ENCODE data around the gene ATP8B4. TPM values are rescaled to one million over a fixed set of nuclear protein-coding genes. Genes with fewer than 3 reads are reported as not detected.
A peak's percentile ranks its signal among the peaks of the same experiment; 100 is the strongest.

The ATP8B4 gene
- total RNA-seq, 4 donors from 2014 or later = 5.2 to 24.3 (median 7.6) TPM

DNA sequence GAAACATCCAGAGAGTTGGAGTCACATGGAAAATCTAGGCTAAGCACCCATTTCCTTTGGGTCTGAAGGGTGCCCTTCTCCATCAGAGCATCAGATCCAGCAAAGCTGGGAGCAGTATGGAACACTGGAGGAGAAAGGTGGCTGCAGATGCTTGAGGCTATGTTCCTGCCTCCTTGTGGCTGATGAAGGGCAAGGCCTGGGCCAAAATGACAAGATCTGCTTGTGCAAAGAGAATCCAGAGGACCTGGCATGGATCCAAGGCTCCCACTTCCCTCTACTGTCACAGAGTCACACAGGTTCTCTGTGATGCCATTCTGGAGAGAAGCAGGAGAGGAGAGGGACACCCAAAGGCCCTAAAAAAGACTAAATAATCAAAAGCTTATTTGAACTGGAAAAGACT, 9.2 kb upstream of the ATP8B4 start:
- intact Hi-C loops (cut with DNase I) = no loop called here
- DNase-seq = peak; percentile 7 to 25
- peaks cover 0 to under 1% of the 10 kb centered on the region in 2 donors for H3K4me1 ChIP-seq
- no peak for TF ChIP-seq POLR2A (IDR thresholded peaks at IDR 0.05)
- TF ChIP-seq, protein P1, sequence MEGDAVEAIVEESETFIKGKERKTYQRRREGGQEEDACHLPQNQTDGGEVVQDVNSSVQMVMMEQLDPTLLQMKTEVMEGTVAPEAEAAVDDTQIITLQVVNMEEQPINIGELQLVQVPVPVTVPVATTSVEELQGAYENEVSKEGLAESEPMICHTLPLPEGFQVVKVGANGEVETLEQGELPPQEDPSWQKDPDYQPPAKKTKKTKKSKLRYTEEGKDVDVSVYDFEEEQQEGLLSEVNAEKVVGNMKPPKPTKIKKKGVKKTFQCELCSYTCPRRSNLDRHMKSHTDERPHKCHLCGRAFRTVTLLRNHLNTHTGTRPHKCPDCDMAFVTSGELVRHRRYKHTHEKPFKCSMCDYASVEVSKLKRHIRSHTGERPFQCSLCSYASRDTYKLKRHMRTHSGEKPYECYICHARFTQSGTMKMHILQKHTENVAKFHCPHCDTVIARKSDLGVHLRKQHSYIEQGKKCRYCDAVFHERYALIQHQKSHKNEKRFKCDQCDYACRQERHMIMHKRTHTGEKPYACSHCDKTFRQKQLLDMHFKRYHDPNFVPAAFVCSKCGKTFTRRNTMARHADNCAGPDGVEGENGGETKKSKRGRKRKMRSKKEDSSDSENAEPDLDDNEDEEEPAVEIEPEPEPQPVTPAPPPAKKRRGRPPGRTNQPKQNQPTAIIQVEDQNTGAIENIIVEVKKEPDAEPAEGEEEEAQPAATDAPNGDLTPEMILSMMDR (IDR thresholded peaks at IDR 0.05) = no peak
- no peaks in the 10 kb centered on the region for H3K27me3 ChIP-seq
- H3K36me3 ChIP-seq = no peaks in the 10 kb centered on the region
- no peak overlapping the region for H3K4me3 ChIP-seq (replicated peaks in 1 of 3)
- no peak overlapping the region for H3K27ac ChIP-seq
- H3K9me3 ChIP-seq = no peaks in the 10 kb centered on the region

DNA sequence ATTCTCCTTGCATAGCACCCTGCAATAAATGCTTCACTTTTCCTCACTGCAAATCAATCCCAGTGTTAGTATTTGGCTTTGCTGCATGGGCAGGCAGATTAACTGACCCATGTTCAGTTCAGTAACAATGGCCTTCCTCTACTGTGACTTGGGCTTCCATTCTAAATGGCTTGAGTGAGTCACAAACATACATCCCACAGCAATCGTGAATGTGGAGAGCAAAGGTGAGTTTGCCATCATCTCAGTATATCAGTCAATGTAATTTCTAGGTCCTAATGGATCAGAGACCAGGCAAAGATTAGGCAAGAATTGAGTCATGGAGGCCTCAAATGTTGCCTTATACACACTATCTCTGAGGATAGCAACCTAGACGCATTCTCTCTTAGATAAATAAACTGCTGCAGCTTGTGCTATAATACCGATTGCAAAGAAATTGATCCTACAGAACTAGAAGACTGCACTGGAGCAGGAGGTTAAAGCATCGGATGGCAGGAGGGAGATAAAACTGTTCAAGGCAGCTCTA, 8.3 kb upstream of the ATP8B4 start:
- Histone ChIP-seq H3K4me1 (no peaks in the 10 kb centered on the region), H3K4me3 (replicated peaks in 1 of 3) (no peak overlapping the region), H3K36me3 (no peaks in the 10 kb centered on the region), H3K9me3 (no peaks in the 10 kb centered on the region), H3K27me3 (no peaks in the 10 kb centered on the region), H3K27ac (no peak overlapping the region)
- WGBS, 2 donors = 94 to 97% methylated on average over 4 of the region's 4 CpGs
- intact Hi-C loops (cut with DNase I) = no loop called here
- DNase-seq = no peak
- TF ChIP-seq, protein P1 (IDR thresholded peaks at IDR 0.05) = no peak
- TF ChIP-seq POLR2A (IDR thresholded peaks at IDR 0.05) = no peak

DNA sequence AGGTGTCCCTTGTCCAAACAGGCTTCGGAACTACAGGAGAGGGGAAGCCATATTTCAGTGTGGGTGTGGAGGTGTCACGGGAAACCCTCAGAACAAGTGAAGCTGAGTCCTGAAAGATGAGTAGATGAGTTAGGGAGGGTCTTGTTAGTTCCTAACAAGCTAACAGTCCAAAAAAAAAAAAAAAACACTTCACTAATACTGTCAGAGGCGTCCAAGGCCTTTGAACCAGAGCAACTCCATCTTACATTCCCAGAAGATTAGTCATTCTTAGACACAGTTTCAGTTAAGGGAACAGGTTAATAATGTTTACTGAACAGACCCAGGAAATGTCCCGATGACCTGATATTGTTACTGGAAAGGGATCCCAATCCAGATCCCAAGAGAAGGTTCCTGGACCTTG, 7.0 kb upstream of the ATP8B4 start:
- intact Hi-C loops (cut with DNase I) = no loop called here
- no peaks in the 10 kb centered on the region for H3K27me3 ChIP-seq
- no peak for TF ChIP-seq POLR2A (IDR thresholded peaks at IDR 0.05)
- TF ChIP-seq, protein P1 (IDR thresholded peaks at IDR 0.05) = no peak
- no peak overlapping the region for H3K27ac ChIP-seq
- no peak overlapping the region for H3K4me3 ChIP-seq (replicated peaks in 1 of 3)
- 88 to 92% methylated on average over 4 of the region's 4 CpGs for WGBS, 2 donors
- H3K4me1 ChIP-seq = no peaks in the 10 kb centered on the region
- no peaks in the 10 kb centered on the region for H3K9me3 ChIP-seq
- DNase-seq = no peak
- no peaks in the 10 kb centered on the region for H3K36me3 ChIP-seq

DNA sequence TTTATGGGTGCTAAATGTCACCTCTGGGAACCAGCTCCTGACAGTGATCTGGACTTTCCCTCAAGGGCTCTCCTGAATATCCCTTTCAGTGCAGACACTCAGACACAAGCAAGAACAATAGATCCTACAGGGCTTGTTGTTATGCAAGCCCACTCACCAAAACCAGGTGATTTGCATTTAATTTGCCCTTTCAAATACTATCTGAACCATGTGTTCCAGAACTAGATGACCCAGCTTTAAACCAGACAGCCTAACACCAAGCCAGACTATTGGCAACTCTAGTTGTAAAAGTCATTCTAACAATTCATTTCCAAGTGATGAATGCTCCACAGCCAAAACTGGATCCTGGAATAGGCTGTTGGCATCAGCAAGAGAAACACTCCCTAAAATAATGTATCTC, 5.6 kb upstream of the ATP8B4 start:
- Histone ChIP-seq H3K4me1 (no peaks in the 10 kb centered on the region), H3K9me3 (no peaks in the 10 kb centered on the region), H3K36me3 (no peaks in the 10 kb centered on the region), H3K27me3 (no peaks in the 10 kb centered on the region), H3K4me3 (replicated peaks in 1 of 3) (no peak overlapping the region), H3K27ac (no peak overlapping the region)
- DNase-seq = no peak
- intact Hi-C loops (cut with DNase I) = no loop called here
- TF ChIP-seq, protein P1 (IDR thresholded peaks at IDR 0.05) = no peak
- TF ChIP-seq POLR2A (IDR thresholded peaks at IDR 0.05) = no peak

DNA sequence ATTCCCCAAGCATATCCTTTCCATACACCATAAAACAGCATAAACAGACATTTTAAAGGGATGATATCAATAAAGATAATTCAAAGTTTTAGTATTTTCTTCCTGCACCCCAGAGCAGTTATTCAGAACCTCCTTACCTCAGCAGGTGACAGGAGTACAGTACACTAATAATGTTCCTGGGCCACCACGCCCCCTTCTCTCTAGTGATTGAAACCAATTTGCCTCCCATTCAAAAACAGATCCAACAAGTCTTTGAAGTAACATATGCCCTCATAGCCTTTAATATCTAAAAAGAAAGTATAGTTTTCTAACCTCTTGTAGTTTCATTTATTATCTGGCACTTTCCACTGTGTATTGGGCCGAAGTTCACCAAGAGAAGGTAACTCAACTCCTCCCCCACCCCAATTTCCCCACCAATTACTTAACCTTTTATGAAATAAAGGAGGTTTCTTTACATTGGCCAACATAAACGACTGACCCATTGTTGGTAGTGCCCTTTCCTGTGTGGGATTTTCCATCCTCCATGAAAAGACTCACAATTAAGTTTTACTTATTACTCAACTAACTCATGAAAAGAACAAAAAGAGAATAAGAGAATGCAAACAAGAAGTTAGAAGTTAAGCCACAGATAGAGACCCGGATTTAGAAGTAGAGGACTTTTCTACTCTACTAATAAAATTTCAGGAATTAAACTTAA, 5.0 kb upstream of the ATP8B4 start:
- intact Hi-C loops (cut with DNase I) = no loop called here
- 90 to 91% methylated on average over 4 of the region's 4 CpGs for WGBS, 2 donors
- H3K27me3 ChIP-seq = no peaks in the 10 kb centered on the region
- H3K36me3 ChIP-seq = no peaks in the 10 kb centered on the region
- no peaks in the 10 kb centered on the region for H3K9me3 ChIP-seq
- no peak for TF ChIP-seq POLR2A (IDR thresholded peaks at IDR 0.05)
- TF ChIP-seq, protein P1 (IDR thresholded peaks at IDR 0.05) = no peak
- DNase-seq = no peak
- no peak overlapping the region for H3K4me3 ChIP-seq (replicated peaks in 1 of 3)
- no peaks in the 10 kb centered on the region for H3K4me1 ChIP-seq
- no peak overlapping the region for H3K27ac ChIP-seq

All from thyroid gland (tissue), 4 donors.